Stimulated activated CD8-positive, alpha-beta memory T cell treated with anti-CD3 and anti-CD28 coated beads, Interleukin-15, amount 100 ng/mL, for 48 hours (primary cell): ENCODE measurements around the gene FBXO17.

Source experiments
- DNase-seq, 2 donors: peaks; one replicate each; pipeline ENCODE4 v3.0.0-alpha.2; 2020; ENCODE audit warnings: low read depth in 2 of 2

The FBXO17 gene

GRCh38 chr19:38891771-38892170 lies 83.8 kb downstream of the FBXO17 start:
- DNase-seq: no peak
